Osteoblast (primary cell): ENCODE measurements around the gene TMEM270. TPM values are rescaled to one million over a fixed set of nuclear protein-coding genes. Genes with fewer than 3 reads are reported as not detected.

Experiments used
- DNase-seq: peaks from one replicate; pipeline ENCODE4 v3.0.0; 2011; ENCODE audit warnings: low spot score, mixed read lengths; ENCODE audit not compliant: insufficient read length; ENCODE audit errors: missing footprints
- H2AFZ ChIP-seq: 2 replicates; pipeline ENCODE4 v1.6.0; 2011; ENCODE audit warnings: mild to moderate bottlenecking, low read length
- H3K27ac ChIP-seq: 2 replicates; pipeline ENCODE4 v1.5.1; 2011; ENCODE audit warnings: mild to moderate bottlenecking, low read depth, low read length, moderate library complexity
- H3K27me3 ChIP-seq: 2 replicates; pipeline ENCODE4 v1.6.0; 2012; ENCODE audit warnings: mild to moderate bottlenecking, control low read depth, inconsistent platforms, low read length, moderate library complexity; ENCODE audit not compliant: insufficient read depth
- H3K36me3 ChIP-seq: 2 replicates; pipeline ENCODE4 v1.5.1; 2011; ENCODE audit warnings: mild to moderate bottlenecking, low read length, control low read depth, moderate library complexity; ENCODE audit not compliant: insufficient read depth
- H3K4me1 ChIP-seq: 2 replicates; pipeline ENCODE4 v1.5.1; 2011; ENCODE audit warnings: mild to moderate bottlenecking, low read length, control low read depth, moderate library complexity; ENCODE audit not compliant: insufficient read depth
- H3K4me2 ChIP-seq: 2 replicates; pipeline ENCODE4 v1.6.0; 2011; ENCODE audit warnings: mild to moderate bottlenecking, low read length; ENCODE audit not compliant: insufficient read depth
- H3K4me3 ChIP-seq: fragments of 200-600 bp; sonication (generic); 3 replicates; pipeline ENCODE4 v1.5.1; 2012; ENCODE audit warnings: mild to moderate bottlenecking, low read length, inconsistent platforms; ENCODE audit not compliant: insufficient read depth
- H3K79me2 ChIP-seq: 2 replicates; pipeline ENCODE4 v1.6.0; 2012; ENCODE audit warnings: mild to moderate bottlenecking, low read length, control low read depth, inconsistent platforms; ENCODE audit not compliant: insufficient read depth
- H3K9me3 ChIP-seq: 2 replicates; pipeline ENCODE4 v1.5.1; 2011; ENCODE audit warnings: low read depth, low read length, control low read depth
- H4K20me1 ChIP-seq: 2 replicates; pipeline ENCODE4 v1.6.0; 2012; ENCODE audit warnings: mild to moderate bottlenecking, low read length, control low read depth; ENCODE audit not compliant: insufficient read depth
- CTCF ChIP-seq: IDR thresholded peaks from 2 replicates; pipeline ENCODE4 v1.5.1; 2011; ENCODE audit warnings: mild to moderate bottlenecking, low read depth, low read length, moderate library complexity; ENCODE audit errors: extremely low read depth
- total RNA-seq: library from RNA; depleted of rRNA; stranded (reverse); fragments of >200 nt; gene quantifications from 2 replicates; pipeline ENCODE4 v1.2.3, GENCODE V29; 2012

Gene TMEM270
- total RNA-seq, 1 donor = not detected

- H3K4me1 ChIP-seq = peaks cover 27% of the 10 kb centered on the region
These were observed 24.5 kb downstream of the TMEM270 start for GRCh38 chr7:73885433-73885974.

GRCh38 chr7:73885975-73886798 lies 25.2 kb downstream of the TMEM270 start:
- no peak overlapping the region for H3K4me2 ChIP-seq
- peak; percentile 96 for DNase-seq
- H2AFZ ChIP-seq = peak overlapping the region; percentile 60
- H3K27ac ChIP-seq = peak overlapping the region; percentile 41
- no peaks in the 10 kb centered on the region for H3K27me3 ChIP-seq
- no peak overlapping the region for H3K4me3 ChIP-seq
- no peaks in the 10 kb centered on the region for H3K9me3 ChIP-seq
- H3K36me3 ChIP-seq = no peaks in the 10 kb centered on the region
- no peaks in the 10 kb centered on the region for H4K20me1 ChIP-seq
- H3K4me1 ChIP-seq = peaks cover 23% of the 10 kb centered on the region
- TF ChIP-seq CTCF = no peak
- H3K79me2 ChIP-seq = no peaks in the 10 kb centered on the region

More at GRCh38 chr7:73885433-73885974, 24.5 kb downstream of the TMEM270 start:
- no peaks in the 10 kb centered on the region for H3K27me3 ChIP-seq
- no peaks in the 10 kb centered on the region for H3K79me2 ChIP-seq
- no peak overlapping the region for H3K4me2 ChIP-seq
- H3K27ac ChIP-seq = no peak overlapping the region
- H2AFZ ChIP-seq = no peak overlapping the region
- H3K4me3 ChIP-seq = no peak overlapping the region
- H3K36me3 ChIP-seq = no peaks in the 10 kb centered on the region
- no peak for TF ChIP-seq CTCF
- H3K9me3 ChIP-seq = no peaks in the 10 kb centered on the region
- no peak for DNase-seq
- H4K20me1 ChIP-seq = no peaks in the 10 kb centered on the region

GRCh38 chr7:73887762-73888161 lies 26.8 kb downstream of the TMEM270 start:
- Histone ChIP-seq H3K9me3 (no peaks in the 10 kb centered on the region), H3K4me1 (peaks cover 36% of the 10 kb centered on the region), H3K4me2 (no peak overlapping the region), H3K27ac (no peak overlapping the region), H3K27me3 (no peaks in the 10 kb centered on the region), H3K4me3 (no peak overlapping the region), H3K79me2 (no peaks in the 10 kb centered on the region), H3K36me3 (no peaks in the 10 kb centered on the region), H2AFZ (no peak overlapping the region), H4K20me1 (no peaks in the 10 kb centered on the region)
- peak; percentile 44 for DNase-seq
- no peak for TF ChIP-seq CTCF

GRCh38 chr7:73888959-73889358 lies 28.0 kb downstream of the TMEM270 start:
- TF ChIP-seq CTCF = no peak
- H3K9me3 ChIP-seq = no peaks in the 10 kb centered on the region
- no peaks in the 10 kb centered on the region for H3K79me2 ChIP-seq
- H3K27me3 ChIP-seq = no peaks in the 10 kb centered on the region
- H3K36me3 ChIP-seq = no peaks in the 10 kb centered on the region
- no peaks in the 10 kb centered on the region for H4K20me1 ChIP-seq
- no peak overlapping the region for H2AFZ ChIP-seq
- H3K4me2 ChIP-seq = no peak overlapping the region
- DNase-seq = peak; percentile 11
- peaks cover 48% of the 10 kb centered on the region for H3K4me1 ChIP-seq
- no peak overlapping the region for H3K4me3 ChIP-seq
- H3K27ac ChIP-seq = no peak overlapping the region
